WTC11 (cell line): ENCODE measurements around the gene F2. TPM values are rescaled to one million over a fixed set of nuclear protein-coding genes. Genes with fewer than 3 reads are reported as not detected.

Source experiments
- ATAC-seq: fragments of 200-7000 bp; cut with Tn5 transposase; 2 replicates; pipeline ENCODE4 v1.10.0; 2021; ENCODE audit warnings: mild to moderate bottlenecking, moderate library complexity
- CTCF ChIA-PET: fragments of 300-600 bp; sonication (Branson Sonifier 250); formaldehyde crosslinking; loops from one replicate; lab custom pipeline; 2021; ENCODE audit warnings: antibody characterized with exemption; lab: Charles Lee
- POLR2A ChIA-PET: fragments of 350-600 bp; sonication (Branson Sonifier 250); formaldehyde crosslinking; loops from one replicate; lab custom pipeline; 2021; ENCODE audit warnings: antibody characterized with exemption; lab: Charles Lee
- DNase-seq: peaks from one replicate; pipeline ENCODE4 v3.0.0; 2021; ENCODE audit warnings: low spot score
- H3K27ac Mint-ChIP-seq: 2 replicates; pipeline ENCODE4 v1.8.0; 2021; ENCODE audit warnings: mixed read lengths
- H3K27me3 Mint-ChIP-seq: 2 replicates; pipeline ENCODE4 v1.8.0; 2021; ENCODE audit warnings: low read depth, mild to moderate bottlenecking, moderate library complexity, mixed read lengths
- H3K36me3 Mint-ChIP-seq: 2 replicates; pipeline ENCODE4 v1.8.0; 2021; ENCODE audit warnings: mixed read lengths
- H3K4me1 Mint-ChIP-seq: 2 replicates; pipeline ENCODE4 v1.8.0; 2022; ENCODE audit warnings: mixed read lengths
- H3K4me3 Mint-ChIP-seq: 2 replicates; pipeline ENCODE4 v1.8.0; 2021; ENCODE audit warnings: mild to moderate bottlenecking, moderate library complexity, mixed read lengths
- H3K9me3 Mint-ChIP-seq: 2 replicates; pipeline ENCODE4 v1.8.0; 2021; ENCODE audit warnings: mixed read lengths
- ARID4B ChIP-seq: sonication (generic); formaldehyde crosslinking; IDR thresholded peaks from 2 replicates; pipeline ENCODE4 v1.8.0; 2023; ENCODE audit warnings: missing genetic modification reagents, mild to moderate bottlenecking, borderline replicate concordance
- ELF4 ChIP-seq: sonication (generic); formaldehyde crosslinking; IDR thresholded peaks from 2 replicates; pipeline ENCODE4 v1.8.1; 2022; ENCODE audit warnings: low read depth, mild to moderate bottlenecking, moderate library complexity, missing genetic modification reagents
- GTF2I ChIP-seq: fragments of 250-450 bp; sonication (Bioruptor Pico); conservative IDR thresholded peaks from 2 replicates; pipeline ENCODE4 v1.4.0; 2021; ENCODE audit warnings: mild to moderate bottlenecking
- HMGA2 ChIP-seq: fragments of 250-450 bp; sonication (Bioruptor Pico); IDR thresholded peaks from 2 replicates; pipeline ENCODE4 v1.4.0; 2021; ENCODE audit warnings: mild to moderate bottlenecking, moderate library complexity
- JUN ChIP-seq: sonication (generic); formaldehyde crosslinking; IDR thresholded peaks from 2 replicates; pipeline ENCODE4 v1.8.0; 2023; ENCODE audit warnings: mild to moderate bottlenecking, missing genetic modification reagents
- KAT7 ChIP-seq: sonication (generic); formaldehyde crosslinking; IDR thresholded peaks from 2 replicates; pipeline ENCODE4 v1.8.1; 2023; ENCODE audit warnings: missing genetic modification reagents, mild to moderate bottlenecking, borderline replicate concordance
- MYBL2 ChIP-seq: sonication (generic); formaldehyde crosslinking; IDR thresholded peaks from 2 replicates; pipeline ENCODE4 v1.8.1; 2023; ENCODE audit warnings: mild to moderate bottlenecking, moderate library complexity, missing genetic modification reagents
- NFATC4 ChIP-seq: fragments of 250-450 bp; sonication (Bioruptor Pico); IDR thresholded peaks from 2 replicates; pipeline ENCODE4 v1.9.0; 2021; ENCODE audit warnings: mild to moderate bottlenecking
- NR3C1 ChIP-seq: sonication (generic); formaldehyde crosslinking; conservative IDR thresholded peaks from 2 replicates; pipeline ENCODE4 v1.8.1; 2023; ENCODE audit warnings: low read depth, mild to moderate bottlenecking, missing genetic modification reagents
- PRDM15 ChIP-seq: sonication (generic); formaldehyde crosslinking; IDR thresholded peaks from 2 replicates; pipeline ENCODE4 v1.8.0; 2022; ENCODE audit warnings: missing genetic modification reagents
- PRRX2 ChIP-seq: fragments of 250-450 bp; sonication (Bioruptor Pico); IDR thresholded peaks from 2 replicates; pipeline ENCODE4 v1.8.0; 2021; ENCODE audit warnings: mild to moderate bottlenecking
- RELA ChIP-seq: sonication (generic); formaldehyde crosslinking; IDR thresholded peaks from 2 replicates; pipeline ENCODE4 v1.8.1; 2022; ENCODE audit warnings: missing genetic modification reagents, mild to moderate bottlenecking, borderline replicate concordance
- RORB ChIP-seq: fragments of 250-450 bp; sonication (Bioruptor Pico); IDR thresholded peaks from 2 replicates; pipeline ENCODE4 v1.9.0; 2021; ENCODE audit warnings: mild to moderate bottlenecking
- TEAD4 ChIP-seq: sonication (generic); formaldehyde crosslinking; IDR thresholded peaks from 2 replicates; pipeline ENCODE4 v1.8.0; 2022; ENCODE audit warnings: mild to moderate bottlenecking, missing genetic modification reagents
- USF1 ChIP-seq: sonication (generic); formaldehyde crosslinking; IDR thresholded peaks from 2 replicates; pipeline ENCODE4 v1.8.0; 2022; ENCODE audit warnings: mild to moderate bottlenecking, missing genetic modification reagents
- USF2 ChIP-seq: sonication (generic); formaldehyde crosslinking; IDR thresholded peaks from 2 replicates; pipeline ENCODE4 v1.8.1; 2023; ENCODE audit warnings: mild to moderate bottlenecking, missing genetic modification reagents, moderate library complexity
- ZNF396 ChIP-seq: fragments of 250-450 bp; sonication (Bioruptor Pico); IDR thresholded peaks from 2 replicates; pipeline ENCODE4 v1.8.0; 2021; ENCODE audit warnings: mild to moderate bottlenecking, moderate library complexity, borderline replicate concordance
- ZNF512 ChIP-seq: sonication (generic); formaldehyde crosslinking; IDR thresholded peaks from 2 replicates; pipeline ENCODE4 v1.8.1; 2022; ENCODE audit warnings: missing genetic modification reagents, borderline replicate concordance
- total RNA-seq: library from RNA; stranded (reverse); gene quantifications from 3 replicates; pipeline ENCODE4 v1.2.3, GENCODE V29; 2021

F2 gene
- total RNA-seq, 1 experiment from 2014 or later = 0.50 TPM

GRCh38 chr11:46672381-46672839 is 46.6 kb upstream of the F2 start (continued):
- no peak for TF ChIP-seq PRDM15 (CRISPR knock-in tag)
- no peak for TF ChIP-seq ZNF396 (CRISPR knock-in tag)
- no peak for TF ChIP-seq NR3C1
- no peak for TF ChIP-seq ARID4B (CRISPR knock-in tag)
- TF ChIP-seq PRRX2 (CRISPR knock-in tag) = no peak

GRCh38 chr11:46673713-46674462 is 45.1 kb upstream of the F2 start:
- peak overlapping the region; percentile 98 for H3K27ac Mint-ChIP-seq
- TF ChIP-seq HMGA2 (no peak), RORB (CRISPR knock-in tag) (no peak), JUN (CRISPR knock-in tag) (no peak), ELF4 (no peak), USF1 (CRISPR knock-in tag) (no peak)
- TF ChIP-seq, all 79 proteins: peak for 0
- ChIA-PET CTCF (interaction anchor here (0.9 to 2.0 kb wide), 5 partner anchors 27 to 479 kb away, joined by 3 to 7 read pairs (median 5); partner anchors contain the start of genes ARHGAP1, CHRM4 and ZNF408), POLR2A (interaction anchor here (0.6 to 1.2 kb wide), 3 partner anchors 20 to 24 kb away, joined by 3 read pairs; no protein-coding TSS in a partner anchor)
- Mint-ChIP-seq H3K9me3 (no peaks in the 10 kb centered on the region), H3K27me3 (no peaks in the 10 kb centered on the region), H3K4me3 (peak overlapping the region; percentile 49), H3K4me1 (peaks cover 28% of the 10 kb centered on the region), H3K36me3 (peaks cover 29% of the 10 kb centered on the region)
- DNase-seq (no peak), ATAC-seq (no peak)

GRCh38 chr11:46674463-46675287 is 44.3 kb upstream of the F2 start:
- Mint-ChIP-seq H3K36me3 (peaks cover 23% of the 10 kb centered on the region), H3K4me3 (peak overlapping the region; percentile 49)
- POLR2A ChIA-PET = interaction anchor here (0.6 to 1.2 kb wide), 3 partner anchors 19 to 26 kb away, joined by 3 read pairs; partner anchors contain the start of genes ARHGAP1 and ZNF408
- TF ChIP-seq NFATC4 (CRISPR knock-in tag) (no peak), RELA (CRISPR knock-in tag) (no peak), GTF2I (CRISPR knock-in tag) (no peak), TEAD4 (CRISPR knock-in tag) (no peak), USF2 (no peak), ZNF512 (no peak), KAT7 (CRISPR knock-in tag) (no peak), MYBL2 (CRISPR knock-in tag) (no peak), NR3C1 (no peak)

More at GRCh38 chr11:46674463-46675287, 44.3 kb upstream of the F2 start:
- Mint-ChIP-seq H3K4me1 (peaks cover 28% of the 10 kb centered on the region), H3K27me3 (no peaks in the 10 kb centered on the region), H3K27ac (peak overlapping the region; percentile 98), H3K9me3 (no peaks in the 10 kb centered on the region)
- DNase-seq (peak; percentile 82), ATAC-seq (peak; percentile 94)
- CTCF ChIA-PET = interaction anchor here (0.6 to 2.0 kb wide), 11 partner anchors 26 to 478 kb away, joined by 3 to 7 read pairs (median 3); partner anchors contain the start of genes ARHGAP1, ATG13, CHRM4 and ZNF408
